Muscle of back (tissue), 11 donors: ENCODE results near the gene OR2A2. TPM values are rescaled to one million over a fixed set of nuclear protein-coding genes. Genes with fewer than 3 reads are reported as not detected.

Experiments used
- DNase-seq, 3 donors: peaks; one replicate each; pipeline versions ENCODE4 v3.0.0 to v3.0.0-alpha.2; 2013
- polyA plus RNA-seq, 10 donors: library from polyadenylated mRNA; unstranded; fragments of 120-200 nt; gene quantifications; one replicate each; pipeline ENCODE4 v1.2.1, GENCODE V29; 2013; ENCODE audit not compliant: insufficient read length in 10 of 10

The OR2A2 gene
- polyA plus RNA-seq, 10 donors, result not detected

GRCh38 chr7:144137501-144137900, 28.1 kb downstream of the OR2A2 start:
- DNase-seq, result no peak

- DNase-seq, result no peak
Measured at GRCh38 chr7:144142187-144142586, 32.8 kb downstream of the OR2A2 start.

GRCh38 chr7:144144426-144144825, 35.0 kb downstream of the OR2A2 start:
- no peak for DNase-seq

- DNase-seq, result no peak
Measured at GRCh38 chr7:144148224-144148827, 38.9 kb downstream of the OR2A2 start.

- no peak for DNase-seq
Measured at GRCh38 chr7:144158861-144159260, 49.5 kb downstream of the OR2A2 start.

Other genes with a start within 250 kb of the OR2A2 start
- gene TCAF1, start 207.4 kb upstream of the OR2A2 start, polyA plus RNA-seq, result 100 to 1,000 TPM; 119 to 238 (median 185) TPM
- gene OR2F2, start 174.3 kb upstream of the OR2A2 start, polyA plus RNA-seq, result not detected
- under 1 TPM in 4 of 10 donors, not detected in 6; 0.05 to 0.21 (median 0.10) TPM for gene OR2F1, start 154.7 kb upstream of the OR2A2 start, polyA plus RNA-seq
- gene OR6B1, start 109.3 kb upstream of the OR2A2 start, polyA plus RNA-seq, result under 1 TPM in 1 of 10 donors, not detected in 9; 0.05 TPM
- under 1 TPM in 4 of 10 donors, not detected in 6; 0.01 to 0.09 (median 0.04) TPM for gene OR2A5, start 60.6 kb upstream of the OR2A2 start, polyA plus RNA-seq
- under 1 TPM in 1 of 10 donors, not detected in 9; 0.16 TPM for gene OR2A25, start 39.8 kb upstream of the OR2A2 start, polyA plus RNA-seq
- under 1 TPM in 1 of 10 donors, not detected in 9; 0.05 TPM for gene OR2A12, start 23.3 kb upstream of the OR2A2 start, polyA plus RNA-seq
- gene OR2A14, start 13.6 kb downstream of the OR2A2 start, polyA plus RNA-seq, result not detected
- gene CTAGE4, start 73.9 kb downstream of the OR2A2 start, polyA plus RNA-seq, result 1 to 10 TPM in 3 of 10 donors, under 1 TPM in 5, not detected in 2; 0.59 to 1.9 (median 0.75) TPM
- 1 to 10 TPM in 9 of 10 donors, under 1 TPM in 1; 0.72 to 3.1 (median 1.9) TPM for gene ARHGEF35, start 86.2 kb downstream of the OR2A2 start, polyA plus RNA-seq
- gene OR2A42, start 130.0 kb downstream of the OR2A2 start, polyA plus RNA-seq, result under 1 TPM; 0.19 to 0.85 (median 0.37) TPM
- gene OR2A7, start 155.2 kb downstream of the OR2A2 start, polyA plus RNA-seq, result 1 to 10 TPM in 7 of 10 donors, under 1 TPM in 3; 0.20 to 2.7 (median 1.5) TPM
- gene CTAGE8, start 159.7 kb downstream of the OR2A2 start, polyA plus RNA-seq, result 1 to 10 TPM in 3 of 10 donors, under 1 TPM in 5, not detected in 2; 0.11 to 1.6 (median 0.75) TPM
- gene OR2A1, start 202.8 kb downstream of the OR2A2 start, polyA plus RNA-seq, result under 1 TPM; 0.19 to 0.63 (median 0.39) TPM
- 1 to 10 TPM; 1.6 to 5.5 (median 2.4) TPM for gene ARHGEF5, start 245.8 kb downstream of the OR2A2 start, polyA plus RNA-seq